NCI-H524 treated with DMSO at 0.1 percent for 48 hours (cell line): ENCODE measurements around the gene EBF4.
"Not testable (repeated sequence)": the region's sequence is repeated elsewhere in the genome, so short reads cannot be mapped to it uniquely, and the experiment has no call there.

Source experiments
- DNase-seq: peaks from one replicate; lab custom pipeline; 2025; lab: John Stamatoyannopoulos, UW

Gene EBF4

DNA sequence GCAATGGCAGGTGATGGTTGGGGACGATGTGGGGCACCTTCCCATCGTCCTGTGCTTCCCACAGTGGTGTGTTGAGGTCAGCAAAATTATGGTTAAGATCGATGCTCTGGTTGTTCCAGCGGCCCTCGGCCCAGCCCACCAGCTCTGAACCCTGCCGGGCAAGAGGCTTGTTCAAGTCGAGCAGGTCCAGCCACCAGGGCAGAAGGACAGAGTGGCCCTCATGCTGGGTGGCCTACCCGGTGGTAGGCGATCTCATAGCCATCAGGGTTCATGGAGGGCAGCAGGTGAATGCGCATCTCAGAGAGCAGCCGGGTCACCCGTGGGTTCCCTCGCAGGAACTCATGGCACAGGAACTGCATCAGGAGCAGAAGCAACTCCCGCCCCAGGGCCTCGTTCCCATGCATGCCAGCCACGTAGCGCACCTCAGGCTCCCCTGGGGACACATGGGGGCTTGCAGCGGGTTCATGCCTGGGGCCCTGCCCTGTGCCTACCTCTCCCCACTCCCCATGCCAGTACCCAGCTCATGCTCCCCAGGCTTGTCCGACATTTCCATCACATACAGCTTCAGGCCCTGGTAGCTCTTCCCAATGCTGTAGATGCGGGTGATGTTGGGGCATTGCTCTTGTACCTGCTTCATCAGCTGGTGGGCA is 103.6 kb downstream of the EBF4 start:
- DNase-seq, result no peak

GRCh38 chr20:2797136-2797983 is 104.8 kb downstream of the EBF4 start:
- no peak for DNase-seq

DNA sequence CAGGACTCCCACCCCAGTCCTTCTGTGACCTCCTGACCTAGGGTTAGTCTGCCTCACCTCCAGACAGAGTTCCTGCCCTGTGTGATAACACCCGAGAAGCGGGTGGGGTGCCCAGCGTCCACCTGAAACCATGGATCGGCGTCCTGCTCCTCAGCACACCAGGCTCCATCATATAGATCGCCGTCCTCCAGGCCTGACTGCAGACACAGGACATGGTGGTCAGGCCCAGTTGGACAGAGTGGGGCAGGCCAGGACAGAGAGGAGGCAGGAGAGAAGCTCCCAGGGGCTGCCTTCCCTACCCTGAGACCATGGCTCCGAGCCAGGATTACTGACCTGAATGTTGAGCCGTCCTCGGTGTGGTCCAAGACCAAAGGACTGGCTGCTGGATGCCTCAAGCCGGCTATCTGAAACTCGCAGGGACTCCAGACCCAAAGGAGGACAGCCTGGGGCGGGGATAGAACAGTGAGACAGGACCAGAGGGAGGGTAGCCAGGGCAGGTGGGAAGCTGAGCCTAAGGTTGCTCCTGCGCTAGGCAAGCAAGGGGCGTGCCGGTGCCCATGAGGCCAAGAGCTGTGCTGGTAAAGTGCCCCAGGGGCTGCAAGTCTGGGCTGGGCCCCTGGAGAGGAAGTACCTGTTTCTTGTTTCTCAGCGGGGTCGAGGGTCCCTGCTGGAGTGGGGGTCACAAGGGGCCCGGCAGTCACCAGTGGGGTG is 105.7 kb downstream of the EBF4 start:
- no peak for DNase-seq

DNA sequence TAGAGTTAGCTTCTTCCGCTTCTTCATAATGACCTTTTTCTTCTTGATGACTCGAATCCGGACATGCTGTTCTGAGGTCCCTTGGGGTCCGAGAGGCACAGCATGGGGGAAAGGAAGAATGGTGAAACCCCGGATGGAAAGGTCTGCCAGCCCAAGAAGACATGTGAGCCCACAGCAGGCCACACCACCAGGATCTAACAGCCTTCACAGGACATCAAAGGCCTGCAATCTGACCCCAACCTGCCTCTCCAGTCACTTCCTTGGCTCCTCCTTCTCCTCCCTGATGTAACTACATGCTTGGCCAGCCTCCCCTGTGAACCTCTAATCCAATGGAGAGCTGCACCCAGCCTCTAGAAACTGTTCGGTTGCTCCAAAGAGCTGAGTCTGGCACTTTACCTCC is 106.2 kb downstream of the EBF4 start:
- no peak for DNase-seq

DNA sequence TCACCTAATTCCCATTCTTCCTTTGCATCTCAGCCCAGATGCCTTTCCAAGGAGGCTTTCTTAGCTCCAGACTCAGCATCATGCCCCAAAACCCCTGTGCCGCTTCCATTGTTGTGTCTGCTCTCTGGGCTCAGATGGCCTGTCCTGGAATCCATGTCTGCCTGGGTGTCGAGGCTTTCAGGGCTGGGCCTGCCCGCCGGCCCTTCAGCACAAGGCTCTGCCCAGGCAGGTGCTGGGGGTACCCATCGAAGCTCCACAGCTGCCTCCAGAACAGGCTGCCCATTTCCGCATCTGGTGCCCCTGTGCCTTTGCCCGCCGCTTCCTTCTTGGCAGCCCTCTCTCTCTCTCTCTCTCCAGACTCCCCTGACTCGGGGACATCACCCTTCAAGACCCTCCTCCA is 106.7 kb downstream of the EBF4 start:
- DNase-seq, result no peak

GRCh38 chr20:2799688-2800520 is 107.3 kb downstream of the EBF4 start:
- DNase-seq, result no peak

- DNase-seq, result no peak
These were observed 108.1 kb downstream of the EBF4 start, which contains the start of gene CPXM1 for GRCh38 chr20:2800521-2801285. TSS of gene CPXM1 (minus strand) at chr20:2800627. CDS start at chr20:2800572, 55 bp downstream.

DNA sequence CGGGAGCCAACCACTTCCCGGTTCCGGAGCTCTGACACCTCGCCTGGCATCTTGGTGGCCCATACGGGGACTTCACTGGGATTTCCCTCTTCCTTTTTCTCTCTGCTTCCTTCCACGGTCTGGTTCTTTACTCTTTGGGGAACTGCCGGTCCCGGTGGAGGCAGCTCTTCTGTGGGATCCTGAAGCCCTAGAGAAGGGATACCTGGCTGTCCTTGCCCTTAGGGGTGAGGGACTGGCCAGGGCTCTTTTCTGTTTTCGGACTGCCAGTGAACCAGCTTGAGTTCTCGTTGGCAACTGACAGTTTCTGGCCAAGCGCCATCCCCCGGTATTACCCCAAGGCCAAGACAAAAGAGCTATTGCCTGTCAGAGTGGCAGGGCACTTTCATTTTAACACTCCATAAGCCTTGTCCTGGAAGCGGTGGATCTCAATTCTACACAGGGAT is 108.7 kb downstream of the EBF4 start:
- DNase-seq, result no peak

GRCh38 chr20:2804041-2804828 is 111.7 kb downstream of the EBF4 start:
- no peak for DNase-seq

- DNase-seq, result no peak
These were observed 112.5 kb downstream of the EBF4 start for GRCh38 chr20:2804852-2805688.

- DNase-seq, result no peak
These were observed 113.2 kb downstream of the EBF4 start for GRCh38 chr20:2805689-2806350.

DNA sequence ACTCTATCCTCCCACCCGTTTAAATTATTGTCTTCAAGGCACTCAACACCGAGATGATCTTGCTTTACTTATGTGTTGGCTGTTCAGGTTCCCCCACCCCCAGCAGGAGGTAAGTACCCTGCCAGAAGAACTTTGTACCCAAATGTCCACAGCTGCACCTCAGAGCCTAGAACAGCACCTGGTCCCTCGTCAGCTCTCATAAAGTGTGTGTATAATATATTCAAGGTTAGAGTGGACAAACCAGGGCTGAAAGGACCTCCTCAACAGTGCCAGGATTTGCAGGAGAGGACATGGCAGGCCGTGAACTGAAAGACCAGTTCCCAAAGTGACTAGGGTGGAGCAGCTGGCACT is 113.7 kb downstream of the EBF4 start:
- DNase-seq, result no peak

DNA sequence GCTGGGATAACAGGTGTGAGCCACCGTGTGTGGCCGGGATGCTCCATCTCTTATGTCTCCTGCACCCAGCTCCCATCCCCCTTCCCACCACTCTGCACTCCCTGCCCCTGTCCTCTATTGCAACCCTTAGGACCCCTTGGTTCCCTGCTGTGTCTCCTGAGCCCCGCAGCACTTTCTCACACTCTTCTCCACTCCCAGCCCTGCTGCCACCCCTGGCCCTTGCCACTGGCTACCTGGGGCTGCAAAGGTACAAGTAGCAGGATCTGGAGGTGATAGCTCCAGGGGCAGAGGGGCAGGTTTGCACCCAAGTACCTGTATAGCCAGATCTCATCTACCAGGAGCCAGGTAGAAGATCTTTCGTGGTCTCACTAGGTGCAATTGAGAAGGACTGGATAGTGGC is 114.4 kb downstream of the EBF4 start:
- DNase-seq, result no peak

DNA sequence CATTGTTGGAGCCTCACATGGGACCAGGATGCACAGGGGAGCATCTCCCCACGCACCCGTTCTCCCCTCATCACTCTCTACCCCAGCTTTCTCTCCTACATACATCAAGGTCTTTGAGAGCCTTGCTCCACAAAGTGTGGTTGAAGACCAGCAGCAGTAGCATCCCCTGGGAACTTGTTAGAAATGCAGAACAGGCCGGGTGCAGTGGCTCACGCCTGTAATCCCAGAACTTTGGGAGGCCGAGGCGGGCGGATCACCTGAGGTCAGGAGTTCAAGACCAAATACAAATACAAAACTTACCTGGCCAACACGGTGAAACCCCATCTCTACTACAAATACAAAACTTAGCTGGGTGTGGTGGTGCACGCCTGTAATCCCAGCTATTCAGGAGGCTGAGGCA is 115.3 kb downstream of the EBF4 start:
- not testable (repeated sequence) for DNase-seq

- DNase-seq, result no peak
These were observed 117.1 kb downstream of the EBF4 start for GRCh38 chr20:2809690-2810089.
